Measurements from ENCODE around the gene EEA1. TPM values are rescaled to one million over a fixed set of nuclear protein-coding genes. Genes with fewer than 3 reads are reported as not detected.

Gene EEA1
- total RNA-seq, 4 donors from 2014 or later, result 13.2 to 78.4 (median 25.3) TPM

GRCh38 chr12:92886131-92886530 is 43.0 kb downstream of the EEA1 start:
- H3K27ac ChIP-seq, result no peak overlapping the region
- no peak for DNase-seq
- no peak overlapping the region for H3K4me3 ChIP-seq
- TF ChIP-seq POLR2A (IDR thresholded peaks at IDR 0.05), result no peak
- TF ChIP-seq CTCF (IDR thresholded peaks at IDR 0.05), result no peak
- no peaks in the 10 kb centered on the region for H3K27me3 ChIP-seq
- no peaks in the 10 kb centered on the region for H3K4me1 ChIP-seq
- no peaks in the 10 kb centered on the region for H3K9me3 ChIP-seq
- H3K36me3 ChIP-seq, result peaks cover 0 to 15% (median 0%) of the 10 kb centered on the region in 3 donors

DNA sequence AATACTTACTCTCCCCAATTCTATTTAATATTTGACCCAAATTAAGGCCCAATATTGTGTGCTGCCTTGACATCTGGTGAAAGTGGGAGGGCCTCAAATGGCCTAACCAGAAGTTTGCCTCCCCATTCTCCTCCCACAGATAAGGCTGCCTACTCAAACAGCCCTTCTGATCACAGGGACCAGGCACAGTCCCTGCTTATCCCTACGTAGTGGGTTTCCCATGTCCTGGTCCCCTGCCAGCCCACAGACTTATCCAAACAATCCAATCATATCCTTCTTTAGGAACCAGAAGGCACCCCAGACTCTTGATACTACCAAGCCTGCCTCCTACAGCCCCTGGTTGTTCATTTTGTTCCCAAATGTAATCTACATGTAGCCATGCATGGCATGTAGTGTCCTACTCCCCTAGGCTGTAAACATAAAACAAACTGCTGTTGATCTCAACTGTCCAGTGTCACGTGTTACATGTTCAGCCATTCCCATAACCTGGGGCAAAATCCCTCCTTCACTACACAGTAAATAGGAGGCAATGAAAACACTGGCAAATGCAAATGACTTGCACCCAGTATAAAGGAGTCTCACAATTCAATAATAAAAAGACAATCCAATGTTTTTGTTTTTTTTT is 49.3 kb downstream of the EEA1 start:
- TF ChIP-seq POLR2A (IDR thresholded peaks at IDR 0.05), result no peak
- no peak for TF ChIP-seq CTCF (IDR thresholded peaks at IDR 0.05)
- H3K36me3 ChIP-seq, result peaks cover 0 to 4% (median 0%) of the 10 kb centered on the region in 3 donors
- no peak overlapping the region for H3K4me3 ChIP-seq
- DNase-seq, result no peak
- no peaks in the 10 kb centered on the region for H3K4me1 ChIP-seq
- H3K27ac ChIP-seq, result no peak overlapping the region
- H3K9me3 ChIP-seq, result no peaks in the 10 kb centered on the region
- H3K27me3 ChIP-seq, result no peaks in the 10 kb centered on the region

DNA sequence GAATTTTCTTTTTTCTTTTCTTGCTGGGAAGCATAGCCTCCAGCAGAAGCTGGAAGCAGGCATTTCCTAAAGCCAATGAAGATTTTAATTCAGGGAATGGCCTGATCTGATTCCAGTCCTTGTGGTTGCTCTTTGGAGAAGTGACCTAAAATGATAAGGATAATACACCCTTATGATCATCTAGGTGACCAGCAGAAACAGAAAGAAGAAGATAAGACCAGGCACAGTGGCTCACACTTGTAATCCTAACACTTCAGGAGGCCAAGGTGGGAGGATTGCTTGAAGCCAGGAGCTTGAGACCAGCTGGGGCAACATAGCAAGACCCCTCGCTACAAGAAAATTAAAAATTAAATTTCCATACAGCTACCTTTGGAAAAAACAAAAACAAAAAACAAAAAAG is 51.2 kb downstream of the EEA1 start:
- H3K4me1 ChIP-seq, result no peaks in the 10 kb centered on the region
- no peak for TF ChIP-seq POLR2A (IDR thresholded peaks at IDR 0.05)
- no peak for TF ChIP-seq CTCF (IDR thresholded peaks at IDR 0.05)

GRCh38 chr12:92876496-92876895 is 52.6 kb downstream of the EEA1 start:
- TF ChIP-seq POLR2A (IDR thresholded peaks at IDR 0.05) (no peak), CTCF (IDR thresholded peaks at IDR 0.05) (no peak)
- Histone ChIP-seq H3K4me1 (no peaks in the 10 kb centered on the region), H3K27me3 (no peaks in the 10 kb centered on the region), H3K36me3 (no peaks in the 10 kb centered on the region), H3K9me3 (no peaks in the 10 kb centered on the region), H3K4me3 (no peak overlapping the region), H3K27ac (no peak overlapping the region)
- DNase-seq, result no peak

More for the DNA sequence above, 51.2 kb downstream of the EEA1 start:
- Histone ChIP-seq H3K27ac (no peak overlapping the region), H3K27me3 (no peaks in the 10 kb centered on the region), H3K36me3 (no peaks in the 10 kb centered on the region), H3K9me3 (no peaks in the 10 kb centered on the region), H3K4me3 (no peak overlapping the region)
- DNase-seq, result no peak

- no peak for TF ChIP-seq POLR2A (IDR thresholded peaks at IDR 0.05)
- TF ChIP-seq CTCF (IDR thresholded peaks at IDR 0.05), result no peak
- H3K36me3 ChIP-seq, result no peaks in the 10 kb centered on the region
- no peaks in the 10 kb centered on the region for H3K4me1 ChIP-seq
- no peaks in the 10 kb centered on the region for H3K27me3 ChIP-seq
- no peak overlapping the region for H3K4me3 ChIP-seq
- H3K27ac ChIP-seq, result no peak overlapping the region
- no peak for DNase-seq
- no peaks in the 10 kb centered on the region for H3K9me3 ChIP-seq
Observed at GRCh38 chr12:92871116-92871515, 58.0 kb downstream of the EEA1 start.

- TF ChIP-seq CTCF (IDR thresholded peaks at IDR 0.05), result no peak
- TF ChIP-seq POLR2A (IDR thresholded peaks at IDR 0.05), result no peak
- H3K36me3 ChIP-seq, result peaks cover 0 to 8% (median 0%) of the 10 kb centered on the region in 3 donors
- no peaks in the 10 kb centered on the region for H3K27me3 ChIP-seq
- H3K9me3 ChIP-seq, result no peaks in the 10 kb centered on the region
- no peak for DNase-seq
- H3K27ac ChIP-seq, result no peak overlapping the region
- no peaks in the 10 kb centered on the region for H3K4me1 ChIP-seq
- H3K4me3 ChIP-seq, result no peak overlapping the region
Observed at GRCh38 chr12:92866418-92866817, 62.7 kb downstream of the EEA1 start.

All from Peyer's patch (tissue), 4 donors.